IgD-negative memory B cell (primary cell): ENCODE data around the gene VWA3B. TPM values are rescaled to one million over a fixed set of nuclear protein-coding genes. Genes with fewer than 3 reads are reported as not detected.

Experiments
- H3K27ac Mint-ChIP-seq, 3 donors: one replicate each; pipeline ENCODE4 v1.8.0; 2020 to 2022; ENCODE audit warnings: mild to moderate bottlenecking in 3 of 3, mixed read lengths in 3 of 3, moderate library complexity in 1 of 3
- H3K27me3 Mint-ChIP-seq: one replicate; pipeline ENCODE4 v1.8.0; 2021; ENCODE audit warnings: mixed read lengths
- H3K36me3 Mint-ChIP-seq: one replicate; pipeline ENCODE4 v1.8.0; 2020; ENCODE audit warnings: mild to moderate bottlenecking, mixed read lengths
- H3K4me1 Mint-ChIP-seq, 3 donors: one replicate each; pipeline ENCODE4 v1.8.0; 2020 to 2022; ENCODE audit warnings: mixed read lengths in 3 of 3, mild to moderate bottlenecking in 1 of 3
- H3K4me3 Mint-ChIP-seq, 4 donors: one replicate each; pipeline ENCODE4 v1.8.0; 2020 to 2022; ENCODE audit warnings: mild to moderate bottlenecking in 4 of 4, mixed read lengths in 4 of 4, moderate library complexity in 3 of 4
- H3K9me3 Mint-ChIP-seq, 3 donors: one replicate each; pipeline ENCODE4 v1.8.0; 2020 to 2021; ENCODE audit warnings: mixed read lengths in 3 of 3, mild to moderate bottlenecking in 1 of 3
- polyA plus RNA-seq: library from polyadenylated mRNA; unstranded; fragments of 300-500 nt; fragmentation: Illumina TruSeq; gene quantifications from one replicate; pipeline ENCODE4 v1.2.3, GENCODE V29; 2021

The VWA3B gene
- polyA plus RNA-seq, 1 donor from 2014 or later: not detected

- Mint-ChIP-seq H3K27ac (no peak overlapping the region), H3K4me1 (peaks cover 6 to 9% (median 7%) of the 10 kb centered on the region in 3 donors), H3K27me3 (peaks cover 42% of the 10 kb centered on the region), H3K36me3 (peaks cover 4% of the 10 kb centered on the region), H3K9me3 (peaks cover 2 to 7% (median 2%) of the 10 kb centered on the region in 3 donors), H3K4me3 (no peak overlapping the region)
Measured at GRCh38 chr2:98343285-98343684, 256.3 kb downstream of the VWA3B start.

- H3K4me3 Mint-ChIP-seq: no peak within 1 kb of the TSS
- peaks cover 3% of the 10 kb centered on the region for H3K36me3 Mint-ChIP-seq
- peak within 1 kb of the TSS in 2 of 3 donors; percentile 10 to 39 for H3K27ac Mint-ChIP-seq
- H3K4me1 Mint-ChIP-seq: peaks cover 6 to 10% (median 7%) of the 10 kb centered on the region in 3 donors
- peaks cover 2 to 9% (median 8%) of the 10 kb centered on the region in 3 donors for H3K9me3 Mint-ChIP-seq
- H3K27me3 Mint-ChIP-seq: peaks cover 70% of the 10 kb centered on the region
Measured at GRCh38 chr2:98346311-98347236, 259.6 kb downstream of the VWA3B start, which contains the start of gene CNGA3. Gene CNGA3, plus strand, starts transcription at chr2:98346456. Its CDS starts 23,520 bp downstream, at chr2:98369976.

GRCh38 chr2:98347298-98348065 is 260.5 kb downstream of the VWA3B start:
- H3K9me3 Mint-ChIP-seq: peaks cover 2 to 14% (median 11%) of the 10 kb centered on the region in 3 donors
- H3K4me1 Mint-ChIP-seq: peaks cover 6 to 10% (median 7%) of the 10 kb centered on the region in 3 donors
- peaks cover 3% of the 10 kb centered on the region for H3K36me3 Mint-ChIP-seq
- no peak overlapping the region for H3K27ac Mint-ChIP-seq
- peaks cover 70% of the 10 kb centered on the region for H3K27me3 Mint-ChIP-seq
- peak overlapping the region; percentile 8 to 87 (median 72) for H3K4me3 Mint-ChIP-seq

- peak overlapping the region in 1 of 3 donors; percentile 55 for H3K27ac Mint-ChIP-seq
- H3K36me3 Mint-ChIP-seq: peaks cover 3% of the 10 kb centered on the region
- peaks cover 69% of the 10 kb centered on the region for H3K27me3 Mint-ChIP-seq
- H3K4me3 Mint-ChIP-seq: peak overlapping the region in 3 of 4 donors; percentile 60 to 87 (median 84)
- peaks cover 2 to 15% (median 11%) of the 10 kb centered on the region in 3 donors for H3K9me3 Mint-ChIP-seq
- peaks cover 6 to 10% (median 7%) of the 10 kb centered on the region in 3 donors for H3K4me1 Mint-ChIP-seq
Measured at GRCh38 chr2:98348066-98348561, 261.1 kb downstream of the VWA3B start.

DNA sequence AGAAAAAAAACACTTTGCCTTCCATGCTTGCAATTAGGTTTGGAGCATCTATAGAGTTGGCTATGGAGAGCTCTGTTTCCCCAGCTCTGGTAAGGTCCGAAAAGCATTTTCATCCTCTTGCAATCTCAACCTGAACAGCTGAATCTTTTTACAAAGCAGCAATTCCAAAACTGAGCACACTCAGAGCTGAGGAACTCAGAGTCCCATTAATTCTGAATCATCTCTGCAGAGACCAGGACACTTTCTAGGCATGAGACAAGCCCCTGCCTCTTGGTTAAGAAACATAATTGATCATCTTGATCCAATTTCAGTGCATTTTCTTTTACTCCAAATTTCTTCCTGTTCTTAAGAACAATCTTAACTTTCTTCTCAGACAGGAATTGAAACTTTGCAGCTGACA is 263.4 kb downstream of the VWA3B start:
- Mint-ChIP-seq H3K9me3 (peaks cover 0 to 13% (median 7%) of the 10 kb centered on the region in 3 donors), H3K4me3 (no peak overlapping the region), H3K27me3 (peaks cover 53% of the 10 kb centered on the region), H3K4me1 (peaks cover 6 to 10% (median 7%) of the 10 kb centered on the region in 3 donors), H3K27ac (no peak overlapping the region), H3K36me3 (peaks cover 3% of the 10 kb centered on the region)

DNA sequence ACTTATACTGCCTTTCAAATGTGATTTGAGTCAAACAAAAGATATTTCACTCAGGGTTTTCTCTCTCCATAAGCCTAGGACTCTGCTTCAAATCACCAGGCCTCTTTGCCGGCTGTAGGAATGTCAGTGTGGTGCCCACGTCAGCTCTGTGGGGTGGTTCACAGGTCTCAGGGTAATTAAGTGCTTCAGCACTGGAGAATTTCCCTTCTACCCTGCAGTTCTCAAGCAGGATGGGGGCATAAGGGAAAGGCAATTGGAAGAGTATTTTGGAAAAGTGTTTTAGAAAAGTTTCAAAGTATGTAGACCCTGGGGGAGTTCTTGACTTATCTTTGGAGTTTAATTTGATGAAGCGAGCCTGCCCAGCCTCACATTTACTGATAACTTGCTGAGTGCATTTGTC is 268.9 kb downstream of the VWA3B start:
- Mint-ChIP-seq H3K27me3 (peaks cover 7% of the 10 kb centered on the region), H3K27ac (no peak overlapping the region), H3K4me3 (no peak overlapping the region), H3K9me3 (peaks cover 0 to 11% (median 4%) of the 10 kb centered on the region in 3 donors), H3K4me1 (no peaks in the 10 kb centered on the region), H3K36me3 (no peaks in the 10 kb centered on the region)

GRCh38 chr2:98356729-98357128 is 269.8 kb downstream of the VWA3B start:
- H3K27me3 Mint-ChIP-seq: peaks cover 1% of the 10 kb centered on the region
- H3K27ac Mint-ChIP-seq: no peak overlapping the region
- no peaks in the 10 kb centered on the region for H3K4me1 Mint-ChIP-seq
- no peak overlapping the region for H3K4me3 Mint-ChIP-seq
- no peaks in the 10 kb centered on the region for H3K36me3 Mint-ChIP-seq
- peaks cover 0 to 7% (median 3%) of the 10 kb centered on the region in 3 donors for H3K9me3 Mint-ChIP-seq

GRCh38 chr2:98357849-98358248 is 270.9 kb downstream of the VWA3B start:
- Mint-ChIP-seq H3K9me3 (peaks cover 0 to 7% (median 2%) of the 10 kb centered on the region in 3 donors), H3K36me3 (no peaks in the 10 kb centered on the region), H3K4me3 (no peak overlapping the region), H3K27me3 (peaks cover 1% of the 10 kb centered on the region), H3K27ac (no peak overlapping the region), H3K4me1 (no peaks in the 10 kb centered on the region)

DNA sequence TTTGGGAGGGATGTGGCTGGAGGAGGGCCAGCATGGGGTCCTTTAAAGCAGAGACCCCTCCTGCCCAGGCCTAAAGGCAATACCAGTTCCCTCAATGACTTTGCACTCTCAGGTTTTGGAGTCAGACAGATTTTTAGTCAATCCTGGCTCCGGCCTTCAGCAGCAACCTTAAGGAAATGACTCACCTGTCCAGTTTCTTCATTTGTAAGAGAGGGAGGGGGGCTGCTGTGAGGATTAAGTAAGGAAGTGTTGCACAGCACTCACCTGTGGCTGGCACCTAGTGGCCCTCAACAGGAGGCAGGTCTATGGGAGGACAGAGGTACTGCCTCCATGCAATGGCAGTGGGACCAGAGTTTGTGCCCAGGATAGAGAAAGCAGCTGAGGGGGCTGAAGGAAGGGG is 273.0 kb downstream of the VWA3B start:
- no peaks in the 10 kb centered on the region for H3K36me3 Mint-ChIP-seq
- H3K27me3 Mint-ChIP-seq: peaks cover 1% of the 10 kb centered on the region
- no peaks in the 10 kb centered on the region for H3K4me1 Mint-ChIP-seq
- H3K27ac Mint-ChIP-seq: no peak overlapping the region
- no peak overlapping the region for H3K4me3 Mint-ChIP-seq
- H3K9me3 Mint-ChIP-seq: peaks cover 0 to 7% (median 2%) of the 10 kb centered on the region in 3 donors

Other genes with a start within 250 kb of the VWA3B start
- 24.9 TPM for gene TMEM131, start 91.2 kb upstream of the VWA3B start, polyA plus RNA-seq